HG03521 (cell line): ENCODE data around the gene CFAP77.

Source experiments
- ATAC-seq: cut with Tn5 transposase; IDR thresholded peaks from one replicate; pipeline ENCODE4 v1.9.1; 2021; ENCODE audit warnings: mild to moderate bottlenecking, moderate library complexity; ENCODE audit not compliant: unreplicated experiment

The CFAP77 gene

GRCh38 chr9:132447902-132448301 is 37.9 kb downstream of the CFAP77 start:
- no peak for ATAC-seq

GRCh38 chr9:132451276-132451675 is 41.3 kb downstream of the CFAP77 start:
- ATAC-seq, result no peak

- no peak for ATAC-seq
These were observed 46.2 kb downstream of the CFAP77 start for GRCh38 chr9:132456241-132456640.

GRCh38 chr9:132457504-132458236 is 47.7 kb downstream of the CFAP77 start:
- ATAC-seq, result no peak

- no peak for ATAC-seq
These were observed 48.4 kb downstream of the CFAP77 start for GRCh38 chr9:132458432-132458831.

GRCh38 chr9:132459661-132460060 is 49.6 kb downstream of the CFAP77 start:
- no peak for ATAC-seq

GRCh38 chr9:132460240-132460639 is 50.2 kb downstream of the CFAP77 start:
- no peak for ATAC-seq

GRCh38 chr9:132461281-132461896 is 51.4 kb downstream of the CFAP77 start:
- ATAC-seq, result no peak

- ATAC-seq, result no peak
These were observed 52.0 kb downstream of the CFAP77 start for GRCh38 chr9:132461971-132462370.

- ATAC-seq, result no peak
These were observed 54.5 kb downstream of the CFAP77 start for GRCh38 chr9:132464547-132464946.

GRCh38 chr9:132465131-132465635 is 55.2 kb downstream of the CFAP77 start:
- ATAC-seq, result no peak

- no peak for ATAC-seq
These were observed 62.2 kb downstream of the CFAP77 start for GRCh38 chr9:132472199-132472598.

GRCh38 chr9:132472599-132472998 is 62.6 kb downstream of the CFAP77 start:
- no peak for ATAC-seq

- ATAC-seq, result no peak
These were observed 64.2 kb downstream of the CFAP77 start for GRCh38 chr9:132474253-132474652.

- no peak for ATAC-seq
These were observed 68.5 kb downstream of the CFAP77 start for GRCh38 chr9:132478353-132479050.

GRCh38 chr9:132479733-132480132 is 69.7 kb downstream of the CFAP77 start:
- ATAC-seq, result no peak

- no peak for ATAC-seq
These were observed 71.2 kb downstream of the CFAP77 start for GRCh38 chr9:132481053-132481849.

- ATAC-seq, result no peak
These were observed 72.3 kb downstream of the CFAP77 start for GRCh38 chr9:132482196-132482813.

- no peak for ATAC-seq
These were observed 75.4 kb downstream of the CFAP77 start for GRCh38 chr9:132485393-132485792.

- ATAC-seq, result no peak
These were observed 76.8 kb downstream of the CFAP77 start for GRCh38 chr9:132486706-132487350.
